ENCODE results near the gene PAK3.

The PAK3 gene

DNA sequence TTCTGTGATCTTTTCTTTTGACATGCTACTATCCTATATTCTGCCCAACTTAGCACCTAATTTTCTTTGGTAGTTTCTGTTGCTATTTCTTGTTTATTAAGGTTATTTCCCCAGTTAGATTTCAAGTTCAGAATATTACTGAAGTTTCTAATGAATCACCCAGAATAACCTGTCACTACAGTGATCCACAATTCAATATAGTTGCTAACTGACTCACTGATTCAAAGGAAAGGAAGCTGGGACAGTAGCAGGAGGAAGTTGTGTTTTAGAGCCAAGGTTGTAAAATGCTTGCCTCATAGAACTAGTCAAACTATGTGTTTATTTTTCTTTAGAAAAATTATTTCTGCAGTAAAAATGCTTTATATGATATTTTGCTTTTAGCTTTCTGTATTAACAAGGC is 37.4 kb downstream of the PAK3 start:
- no peak for DNase-seq

DNA sequence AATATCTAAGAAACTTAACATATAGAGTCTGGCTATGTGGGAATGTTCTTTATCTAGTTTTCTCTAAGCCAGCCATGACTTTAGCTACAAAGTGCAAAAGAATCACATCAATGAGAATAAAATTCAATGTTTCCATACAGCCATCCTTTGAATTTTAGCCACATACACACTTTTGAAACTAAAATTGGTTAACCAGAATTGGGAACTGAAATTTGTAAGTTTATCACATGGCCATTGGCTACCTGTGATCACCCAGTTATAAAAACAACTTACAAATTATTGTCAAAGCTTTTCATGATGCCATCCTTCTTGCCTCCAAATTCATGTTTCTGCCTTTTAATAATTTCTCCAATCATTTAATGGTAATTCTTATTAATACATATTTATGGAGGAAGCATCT is 49.9 kb downstream of the PAK3 start:
- no peak for DNase-seq

DNA sequence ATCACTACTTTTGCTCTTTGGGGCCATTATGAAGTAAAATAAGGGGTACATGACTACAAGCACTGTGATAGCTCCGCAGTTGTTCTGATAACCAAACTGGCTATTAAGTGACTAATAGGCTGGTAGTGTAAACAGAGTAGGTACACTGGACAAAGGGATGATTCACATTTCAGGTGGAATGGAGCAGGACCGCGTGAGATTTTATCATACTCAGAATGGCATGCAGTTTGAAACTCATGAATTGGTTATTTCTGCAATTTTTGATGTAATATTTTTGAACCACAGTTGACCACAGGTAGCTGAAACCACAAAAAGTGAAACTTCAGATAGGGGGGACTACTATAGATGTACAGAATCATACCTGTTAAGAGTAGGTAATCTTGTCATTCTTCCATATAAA is 55.8 kb downstream of the PAK3 start:
- DNase-seq = no peak

DNA sequence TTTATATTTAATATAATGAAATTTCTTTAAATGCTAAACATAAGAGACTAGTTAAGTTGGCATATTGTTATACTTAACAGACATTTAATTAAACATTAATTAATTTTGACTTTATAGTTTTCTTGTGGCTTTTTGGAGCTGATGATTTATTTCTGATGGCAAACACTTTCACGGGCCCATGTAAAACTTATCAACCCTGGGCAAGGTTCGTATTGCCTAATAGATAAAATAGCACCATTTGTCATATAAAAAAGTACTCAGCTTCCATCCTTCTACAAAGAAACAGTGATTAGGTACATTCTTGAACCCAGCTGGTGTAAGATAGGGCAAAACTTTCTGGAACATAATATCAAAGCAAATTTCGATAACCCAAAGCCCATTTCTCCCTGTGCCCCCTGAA is 63.2 kb downstream of the PAK3 start:
- no peak for DNase-seq

DNA sequence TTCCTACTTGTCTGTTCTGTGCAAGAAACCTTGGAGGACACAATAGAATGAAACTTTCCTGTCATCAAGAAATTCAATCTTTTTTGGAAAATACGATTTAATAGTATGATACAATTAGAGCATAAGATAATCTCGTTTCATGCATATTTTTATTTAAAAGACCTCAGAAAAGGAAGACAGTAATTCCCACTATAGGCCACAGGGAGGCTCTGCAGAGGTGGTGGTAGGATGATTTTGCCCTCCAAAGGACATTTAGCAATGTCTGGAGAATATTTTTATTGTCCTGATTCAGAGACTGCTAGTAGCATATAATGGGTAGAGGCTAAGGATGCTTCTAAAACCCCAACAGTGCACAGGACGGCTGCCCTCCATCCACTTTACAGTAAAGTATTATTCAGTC is 68.7 kb downstream of the PAK3 start:
- DNase-seq = peak; percentile 27

DNA sequence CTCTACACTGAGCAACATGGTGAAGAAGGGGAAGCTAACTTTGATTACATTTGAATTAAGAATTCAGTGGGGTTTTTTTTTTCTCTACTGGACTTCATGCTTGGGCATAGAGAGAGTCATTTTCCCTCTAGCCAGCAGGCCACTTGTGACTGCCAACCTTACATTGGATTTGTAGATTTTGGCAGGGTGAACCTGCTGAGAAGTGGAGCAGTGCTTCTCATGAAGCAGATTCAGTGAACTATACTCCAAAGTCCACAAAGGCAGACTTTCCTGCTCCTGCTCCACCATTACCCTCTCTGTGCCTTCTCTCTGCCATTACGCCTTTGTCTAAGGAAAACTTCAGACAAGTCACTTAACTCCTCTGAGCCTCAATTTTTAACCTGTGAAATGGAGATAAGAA is 69.9 kb downstream of the PAK3 start:
- DNase-seq = no peak

DNA sequence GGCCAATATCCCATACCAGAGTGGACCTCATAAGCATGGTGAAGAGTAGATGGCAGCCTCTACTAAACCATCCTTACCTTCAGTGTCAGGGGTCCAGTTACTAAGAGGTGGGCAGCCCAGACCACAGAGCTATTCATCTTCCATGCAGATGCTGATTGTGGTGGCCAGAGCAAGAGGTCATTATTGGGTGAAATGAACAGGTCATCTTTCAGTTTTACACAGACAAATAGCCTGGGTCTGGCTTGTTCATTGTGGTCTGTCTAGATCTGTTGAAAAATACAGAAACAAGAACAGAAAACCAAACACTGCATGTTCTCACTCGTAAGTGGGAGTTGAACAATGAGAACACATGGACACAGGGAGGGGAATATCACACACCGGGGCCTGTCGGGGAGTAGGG is 71.3 kb downstream of the PAK3 start:
- no peak for DNase-seq

DNA sequence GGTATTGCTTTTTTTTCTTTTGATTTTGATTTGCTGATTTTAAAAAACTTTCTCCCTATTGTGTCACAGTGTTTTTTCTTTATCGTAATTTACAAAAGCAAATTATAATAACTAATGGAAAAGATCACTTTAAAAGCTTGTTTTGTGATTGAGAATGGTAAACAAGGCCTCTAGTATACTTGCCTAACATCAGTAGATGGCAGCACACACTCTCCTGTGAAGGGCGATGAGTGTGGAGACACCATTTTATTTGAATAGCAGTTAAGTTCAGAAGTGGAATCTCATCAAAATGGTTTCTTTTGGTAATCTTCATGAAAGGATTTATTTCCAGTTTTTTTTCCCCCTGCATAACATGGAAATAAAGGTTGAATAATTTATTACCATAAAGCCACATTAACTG is 72.3 kb downstream of the PAK3 start:
- DNase-seq = peak; percentile 74

DNA sequence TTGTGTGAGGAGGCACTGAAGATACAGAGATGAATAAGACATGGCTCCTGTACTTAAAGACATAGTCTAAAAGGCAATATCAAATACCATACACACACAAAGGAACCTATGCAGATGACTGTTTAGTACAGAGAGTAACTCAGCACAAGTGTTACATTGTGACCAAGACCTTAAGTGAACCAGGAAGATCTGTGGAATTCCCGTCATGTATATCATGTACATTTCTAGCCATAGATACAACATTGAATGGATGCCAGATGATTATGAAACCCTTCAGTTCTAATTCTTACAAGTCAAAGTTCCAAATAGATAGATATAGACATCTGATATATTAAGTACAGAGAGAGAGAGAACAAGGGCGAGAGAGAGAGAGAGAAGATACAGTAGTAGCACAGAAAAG is 73.2 kb downstream of the PAK3 start:
- DNase-seq = no peak

DNA sequence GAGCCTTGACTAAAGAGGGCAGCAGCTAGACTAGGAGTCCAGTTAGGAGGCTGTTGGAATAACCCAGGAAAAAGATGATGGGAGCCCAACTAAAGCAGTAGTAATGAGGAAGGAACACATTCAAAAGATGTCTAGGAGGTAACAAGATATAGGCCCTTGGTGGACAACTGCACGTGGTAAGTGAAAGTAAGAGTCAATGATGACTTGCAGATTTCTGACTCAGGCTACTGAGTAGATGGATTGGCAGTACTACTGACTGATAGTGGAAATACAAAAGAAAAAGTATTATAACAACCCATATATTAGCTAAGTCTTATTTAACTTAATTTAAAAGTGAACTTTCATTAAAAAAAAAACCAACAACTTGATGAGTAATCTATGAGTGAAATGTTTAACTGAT is 74.0 kb downstream of the PAK3 start:
- DNase-seq = peak; percentile 6

DNA sequence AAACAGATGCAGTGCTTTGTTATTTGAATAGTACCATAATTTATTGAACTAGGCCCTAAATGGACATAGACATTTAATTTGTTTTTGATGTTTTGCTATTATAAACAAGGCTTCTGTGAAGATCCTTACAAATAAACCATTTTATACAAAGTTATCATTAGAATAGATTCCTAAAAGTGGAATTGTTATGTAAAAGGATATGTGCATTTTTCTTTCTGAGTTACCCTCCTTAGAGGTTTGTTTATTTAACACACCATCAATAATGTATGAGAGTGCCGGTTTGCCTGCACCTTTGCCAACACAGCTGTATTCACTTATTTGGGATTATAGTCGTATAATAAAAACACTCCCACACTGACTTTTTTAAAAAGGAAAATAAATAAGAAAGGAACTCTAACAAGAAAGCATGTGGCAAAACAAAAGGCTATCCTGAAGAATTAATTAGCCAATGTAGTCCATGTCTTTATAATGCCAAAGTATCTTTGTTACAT is 84.8 kb downstream of the PAK3 start:
- peak; percentile 72 for DNase-seq

DNA sequence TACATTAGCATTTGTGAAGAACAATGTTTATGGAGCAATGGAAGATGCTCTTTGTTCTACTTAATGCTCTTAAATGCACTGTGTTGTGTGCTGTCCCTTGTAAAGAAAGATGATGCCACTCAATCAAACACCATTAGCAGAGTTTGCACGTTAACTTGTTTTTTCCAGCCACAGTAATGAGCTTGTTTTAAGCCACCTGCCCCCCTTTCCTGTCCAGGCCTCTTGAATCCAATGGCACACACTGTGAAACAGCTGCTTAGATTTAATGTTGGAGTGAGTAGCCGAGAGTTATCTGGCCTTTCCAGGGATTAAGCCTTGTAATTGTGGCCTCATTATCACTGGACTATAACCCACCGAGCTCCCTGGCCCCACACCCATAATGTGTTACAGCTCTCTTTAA is 86.0 kb downstream of the PAK3 start:
- peak; percentile 95 for DNase-seq

DNA sequence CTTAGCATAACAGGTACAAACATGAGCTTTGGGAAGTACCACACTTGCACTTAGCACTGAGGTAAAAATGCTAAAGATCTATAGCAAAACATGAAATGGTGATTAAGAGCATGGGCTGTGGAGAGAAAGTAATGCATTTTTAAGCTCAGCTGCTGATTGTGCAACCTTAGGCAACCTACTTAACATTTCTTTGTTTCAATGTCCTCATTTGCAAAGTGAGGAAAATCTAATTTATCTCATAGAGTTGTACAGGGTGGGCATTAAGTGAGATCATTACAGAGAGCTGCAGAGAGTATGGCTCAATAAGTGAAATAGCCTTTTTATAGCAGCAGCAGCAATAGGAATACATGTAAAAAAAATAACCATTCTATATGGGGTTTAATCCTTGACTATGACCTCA is 87.0 kb downstream of the PAK3 start:
- peak; percentile 33 for DNase-seq

DNA sequence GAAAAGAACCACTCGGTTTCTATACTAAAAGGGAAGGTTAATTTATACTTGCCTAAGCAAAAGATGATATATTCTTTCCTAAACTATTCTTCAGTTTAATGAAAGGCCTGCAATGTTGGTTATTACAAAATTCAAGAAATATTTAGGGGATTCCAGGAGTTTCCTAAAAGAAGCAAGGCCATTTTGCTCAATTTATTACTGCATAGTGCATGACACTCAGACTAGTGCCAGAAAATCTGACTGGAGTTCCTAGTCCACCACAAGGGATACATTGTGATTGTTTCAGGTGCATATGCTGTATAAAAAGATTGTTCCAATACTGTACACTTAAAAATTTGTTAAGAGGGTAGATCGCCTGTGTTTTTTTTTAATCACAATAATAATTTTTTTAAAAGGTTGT is 95.6 kb downstream of the PAK3 start:
- DNase-seq = no peak

DNA sequence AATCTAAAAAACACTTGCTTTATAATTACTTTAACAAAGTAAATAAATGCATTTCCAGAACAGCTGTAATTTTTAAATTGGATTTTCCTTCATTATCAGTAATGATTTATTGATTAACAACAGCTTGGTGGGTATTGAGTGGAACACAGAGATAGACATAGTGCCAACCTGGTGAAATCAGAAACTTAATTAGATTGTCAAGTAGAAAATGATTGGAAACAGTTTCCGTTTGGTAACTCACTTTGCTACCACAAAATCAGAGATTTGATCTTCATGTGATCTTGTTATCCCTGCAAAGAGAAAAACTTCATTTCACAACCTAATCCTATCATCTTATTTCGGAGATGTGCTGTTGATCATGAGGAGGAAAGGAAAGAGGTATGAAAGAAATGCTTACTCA is 103.5 kb downstream of the PAK3 start:
- no peak for DNase-seq

DNA sequence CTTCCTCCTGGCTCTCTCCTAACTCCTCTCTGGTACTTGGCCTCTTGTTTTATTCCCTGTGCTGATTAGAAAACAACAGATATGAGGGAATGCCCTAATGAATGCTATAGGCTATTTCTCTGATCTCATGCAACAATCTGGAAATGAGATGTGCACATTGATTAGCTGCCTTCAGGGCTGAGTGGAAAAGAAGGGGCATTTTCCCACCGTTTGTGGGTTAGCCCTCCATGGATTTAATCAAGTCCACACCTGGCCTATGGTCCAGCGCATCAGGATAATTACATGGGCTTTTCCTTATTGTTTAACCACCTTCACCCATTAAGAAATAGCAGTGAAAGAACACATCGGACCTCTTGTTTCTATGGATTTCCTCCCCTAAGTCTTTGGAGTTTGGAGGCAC is 104.3 kb downstream of the PAK3 start:
- peak; percentile 5 for DNase-seq

DNA sequence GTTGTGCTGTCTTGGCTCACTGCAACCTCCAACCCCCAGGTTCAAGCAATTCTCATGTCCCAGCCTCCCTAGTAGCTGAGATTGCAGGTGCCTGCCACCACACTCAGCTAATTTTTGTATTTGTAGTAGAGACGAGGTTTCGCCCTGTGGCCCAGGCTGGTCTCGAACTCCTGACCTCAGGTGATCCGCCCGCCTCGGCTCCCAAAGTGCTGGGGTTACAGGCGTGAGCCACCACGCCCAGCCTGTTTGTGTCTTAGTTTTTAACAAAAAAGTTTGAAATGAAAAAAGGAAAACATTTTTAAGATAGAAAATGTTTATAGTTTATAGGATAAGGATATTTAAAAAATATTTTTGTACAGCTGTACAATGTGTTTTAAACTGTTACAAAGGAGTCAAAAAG is 111.9 kb downstream of the PAK3 start:
- DNase-seq = no peak

DNA sequence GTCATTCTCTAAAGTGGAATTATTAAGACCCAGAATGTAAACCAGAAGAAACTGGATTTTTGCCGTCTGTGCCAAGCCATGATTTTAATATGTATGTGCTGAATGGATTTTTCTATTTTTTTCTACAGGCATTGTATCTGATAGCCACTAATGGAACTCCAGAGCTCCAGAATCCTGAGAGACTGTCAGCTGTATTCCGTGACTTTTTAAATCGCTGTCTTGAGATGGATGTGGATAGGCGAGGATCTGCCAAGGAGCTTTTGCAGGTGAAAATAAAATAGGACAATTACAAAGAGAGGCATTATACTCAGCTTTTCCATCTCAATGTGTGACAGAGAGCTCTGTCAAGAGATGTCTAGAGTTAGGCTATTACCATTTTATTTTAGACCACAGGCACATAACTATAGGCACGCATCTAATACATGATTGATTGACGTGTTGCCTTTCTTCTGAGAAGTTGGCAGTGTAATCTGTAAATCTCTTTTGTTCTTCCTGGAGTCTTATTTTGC is 120.4 kb downstream of the PAK3 start:
- no peak for DNase-seq

DNA sequence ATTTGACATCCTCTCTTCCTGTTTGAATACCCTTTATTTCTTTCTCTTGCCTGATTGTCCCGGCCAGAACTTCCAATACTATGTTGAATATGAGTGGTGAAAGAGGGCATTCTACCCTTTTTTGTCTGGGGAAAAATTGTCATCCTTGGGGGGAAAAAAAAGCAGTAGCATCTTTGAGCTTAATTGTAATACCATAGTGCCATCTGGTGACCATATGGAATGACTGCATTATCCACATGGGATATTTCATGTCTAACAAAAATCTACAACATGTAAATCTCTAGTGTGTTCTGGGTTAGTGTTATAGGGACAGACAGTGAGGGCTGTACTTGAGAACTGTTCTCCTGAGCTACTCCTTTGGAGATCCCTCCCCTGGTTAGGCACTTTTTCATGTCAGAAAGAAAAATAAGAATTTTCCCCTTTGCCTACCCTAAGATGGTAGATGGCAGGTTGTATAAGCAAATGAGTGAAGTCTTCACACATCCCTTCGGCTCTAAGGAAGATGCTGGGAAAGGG is 148.3 kb downstream of the PAK3 start:
- peak; percentile 62 for DNase-seq

DNA sequence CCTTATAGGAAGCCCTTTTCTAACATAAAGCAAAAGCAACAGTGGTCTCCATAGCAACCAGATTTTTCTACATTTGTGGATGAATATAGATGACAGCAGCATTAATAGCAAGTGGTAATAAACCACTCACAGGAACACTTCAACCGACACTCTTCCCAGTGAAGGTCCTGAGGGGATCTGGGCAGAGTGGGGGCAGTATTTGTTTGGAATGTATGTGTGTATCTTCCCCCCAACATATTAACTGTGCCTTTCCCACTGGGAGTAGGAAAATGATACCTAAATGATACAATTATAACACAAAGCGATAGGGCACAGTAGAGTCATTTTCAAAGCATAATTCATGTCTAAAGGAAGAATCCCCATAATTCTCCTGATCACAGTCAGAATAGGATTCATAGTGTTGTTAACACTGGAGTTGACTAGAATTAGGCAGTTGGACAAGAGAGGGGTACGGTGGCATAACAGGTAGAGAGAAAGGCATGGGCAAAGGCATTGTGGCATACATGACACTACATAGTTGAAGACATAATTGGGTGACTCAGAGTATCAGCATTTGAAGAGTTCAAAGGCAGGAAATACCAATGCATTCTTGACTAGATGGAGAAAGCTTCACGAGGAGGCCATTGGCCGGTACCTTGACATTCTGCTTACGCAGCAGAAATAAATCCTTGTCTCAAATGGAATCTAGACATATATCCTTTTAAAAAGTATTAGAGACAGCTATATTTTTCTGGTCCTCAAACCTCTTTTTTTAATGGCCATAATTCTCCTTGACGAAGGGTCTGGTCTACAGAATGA is 159.1 kb downstream of the PAK3 start:
- DNase-seq = no peak

DNA sequence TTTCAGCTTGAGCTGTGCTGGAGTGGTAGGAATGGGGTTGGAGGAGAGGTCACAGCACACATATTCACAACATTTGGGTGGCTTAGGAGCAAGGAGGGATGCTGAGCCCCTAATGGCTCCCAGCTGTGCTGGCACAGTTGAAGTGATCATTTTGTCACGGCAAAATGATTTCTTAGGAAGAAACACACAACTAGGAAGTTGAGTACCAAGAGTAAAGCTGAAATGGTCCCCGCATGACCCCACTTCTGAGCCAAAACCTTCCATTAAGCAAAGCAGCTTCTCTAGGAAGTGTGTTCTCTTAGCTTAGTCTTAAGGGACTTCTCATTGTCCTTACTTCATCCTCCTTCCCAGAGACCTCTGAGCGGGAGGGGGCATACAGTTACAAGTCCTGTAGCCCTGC is 161.7 kb downstream of the PAK3 start:
- no peak for DNase-seq

DNA sequence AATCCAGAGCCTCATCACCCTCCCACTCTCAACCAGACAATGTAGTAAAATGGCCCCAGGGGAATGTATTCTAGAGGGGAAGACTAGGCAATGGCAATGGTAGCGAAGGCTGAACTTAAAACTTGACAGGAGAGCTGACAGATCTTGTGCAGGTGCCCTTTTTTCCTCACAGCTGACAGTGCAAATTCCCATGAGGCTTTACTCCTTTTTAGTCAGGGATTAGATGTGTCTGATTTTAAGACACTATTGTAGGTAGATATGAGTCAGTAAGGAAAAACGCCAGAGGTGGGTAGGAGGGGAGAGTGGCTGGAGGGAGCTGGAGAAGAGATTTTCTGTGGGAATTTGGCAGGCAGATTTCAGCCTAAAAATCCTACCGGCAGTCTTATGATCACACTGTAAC is 163.6 kb downstream of the PAK3 start:
- peak; percentile 36 for DNase-seq

DNA sequence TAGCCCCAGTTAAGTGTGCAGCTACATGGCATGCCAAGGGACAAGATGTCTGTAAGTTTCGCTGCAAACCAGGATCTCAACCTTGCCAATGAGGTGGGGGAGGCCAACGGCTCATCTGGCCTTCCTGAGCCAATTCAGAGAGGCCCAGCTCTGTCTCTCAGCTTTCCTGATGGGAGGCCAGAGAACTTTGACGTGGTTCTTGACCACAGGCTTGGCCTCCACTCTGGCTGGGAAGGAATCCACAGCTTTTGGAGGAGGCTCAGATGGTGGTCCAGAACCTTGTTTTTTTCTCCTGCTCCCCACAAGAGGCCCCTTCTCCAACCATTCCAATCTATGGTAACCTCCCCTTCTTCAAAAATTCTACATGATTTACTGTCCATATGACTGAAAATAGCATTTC is 164.5 kb downstream of the PAK3 start:
- no peak for DNase-seq

DNA sequence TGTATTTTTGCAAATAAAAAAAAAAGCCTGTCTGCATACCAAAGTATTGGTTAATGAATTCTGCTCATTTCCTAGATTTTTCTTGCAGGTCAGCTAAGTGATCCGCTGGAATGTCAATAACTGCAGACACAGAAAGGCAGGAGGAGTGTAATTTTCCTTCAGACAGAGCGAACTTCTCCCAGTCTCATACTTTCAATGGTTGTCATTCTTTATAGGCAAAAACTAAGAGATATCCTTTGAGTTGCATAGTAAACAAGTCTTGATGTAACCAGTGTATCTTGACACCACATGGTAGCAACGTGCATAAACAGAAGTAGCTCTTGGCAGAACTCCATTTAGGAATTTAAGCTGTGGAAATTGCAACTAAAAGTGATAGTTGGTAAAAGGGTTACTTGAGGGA is 166.1 kb downstream of the PAK3 start:
- DNase-seq = no peak

DNA sequence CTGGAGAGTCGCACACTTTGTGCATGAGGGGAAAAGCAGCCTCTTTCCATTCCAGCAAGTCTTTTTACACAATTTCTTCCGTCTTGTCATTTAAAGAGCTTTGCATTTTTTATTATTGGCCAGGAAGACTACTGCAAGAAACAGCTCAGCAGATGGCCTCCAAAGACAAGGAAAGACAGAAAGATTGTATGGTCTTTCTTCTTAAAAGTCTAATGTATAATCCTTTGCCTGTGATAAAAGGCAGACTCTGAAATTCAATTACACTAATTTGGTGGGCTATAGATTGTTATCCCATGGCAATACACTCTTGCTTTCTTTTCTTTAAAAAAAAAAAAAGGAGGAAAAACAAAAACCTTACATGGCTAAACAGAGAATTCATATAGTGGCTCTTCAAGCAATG is 168.4 kb downstream of the PAK3 start:
- peak; percentile 4 for DNase-seq

Data from NCI-H69 (cell line).